Peyer's patch (tissue), 4 donors: ENCODE measurements around the gene MCIDAS. TPM values are rescaled to one million over a fixed set of nuclear protein-coding genes. Genes with fewer than 3 reads are reported as not detected.
A peak's percentile ranks its signal among the peaks of the same experiment; 100 is the strongest.

ENCODE experiments used
- DNase-seq, 3 donors: peaks; one replicate each; pipeline ENCODE4 v3.0.0-alpha.2; 2017 to 2019
- H3K27ac ChIP-seq, 4 donors: fragments of 200-600 bp; sonication (generic); one replicate each; pipeline ENCODE4 v1.5.1; 2016 to 2019
- H3K27me3 ChIP-seq, 2 donors: fragments of 200-600 bp; sonication (generic); one replicate each; pipeline ENCODE4 v1.5.1; 2019
- H3K36me3 ChIP-seq, 3 donors: fragments of 200-600 bp; sonication (generic); one replicate each; pipeline ENCODE4 v1.5.1; 2016 to 2019
- H3K4me1 ChIP-seq, 4 donors: fragments of 200-600 bp; sonication (generic); one replicate each; pipeline ENCODE4 v1.5.1; 2016 to 2019
- H3K4me3 ChIP-seq, 4 donors: fragments of 200-600 bp; sonication (generic); 1 replicate in 3 of 4; 2 replicates in 1 of 4; pipeline ENCODE4 v1.5.1; 2016 to 2019; ENCODE audit warnings: mild to moderate bottlenecking in 1 of 4
- H3K9me3 ChIP-seq, 4 donors: fragments of 200-600 bp; sonication (generic); one replicate each; pipeline ENCODE4 v1.5.1; 2016 to 2019; ENCODE audit warnings: mild to moderate bottlenecking in 1 of 4
- POLR2A ChIP-seq, 2 donors: fragments of 450-650 bp; IDR thresholded peaks; one replicate each; pipeline ENCODE4 v1.5.1; 2017; ENCODE audit warnings: antibody characterized with exemption in 2 of 2, mild to moderate bottlenecking in 2 of 2, moderate library complexity in 2 of 2
- total RNA-seq, 4 donors: library from RNA; depleted of rRNA; stranded (reverse); fragments of >200 nt; gene quantifications; one replicate each; pipeline ENCODE4 v1.1.0, GENCODE V29; 2016
- TF ChIP-seq, protein P1 (sequence below), 6 experiments: fragments of 450-650 bp in 4 of 6; fragments of 200-600 bp in 2 of 6; sonication (generic) in 1 of 6; IDR thresholded peaks; one replicate each; pipeline ENCODE4 v1.5.1; 2017 to 2019; ENCODE audit warnings: antibody characterized with exemption in 6 of 6, mild to moderate bottlenecking in 3 of 6, moderate library complexity in 1 of 6

The MCIDAS gene
- not detected for total RNA-seq

GRCh38 chr5:55226934-55227663 is at the start of gene MCIDAS:
TSS of gene MCIDAS (minus strand) at chr5:55227315. CDS start at chr5:55227138, 177 bp downstream.
- peak in 2 of 3 donors; percentile 67 to 68 for DNase-seq
- H3K36me3 ChIP-seq: no peaks in the 10 kb centered on the region
- no peak within 1 kb of the TSS for H3K27ac ChIP-seq
- no peaks in the 10 kb centered on the region for H3K9me3 ChIP-seq
- peak within 1 kb of the TSS; percentile 15 to 59 (median 48) for H3K4me3 ChIP-seq
- H3K27me3 ChIP-seq: peaks cover 0 to 64% of the 10 kb centered on the region in 2 donors
- H3K4me1 ChIP-seq: peaks cover 3 to 46% (median 19%) of the 10 kb centered on the region in 4 donors
- TF ChIP-seq, protein P1, sequence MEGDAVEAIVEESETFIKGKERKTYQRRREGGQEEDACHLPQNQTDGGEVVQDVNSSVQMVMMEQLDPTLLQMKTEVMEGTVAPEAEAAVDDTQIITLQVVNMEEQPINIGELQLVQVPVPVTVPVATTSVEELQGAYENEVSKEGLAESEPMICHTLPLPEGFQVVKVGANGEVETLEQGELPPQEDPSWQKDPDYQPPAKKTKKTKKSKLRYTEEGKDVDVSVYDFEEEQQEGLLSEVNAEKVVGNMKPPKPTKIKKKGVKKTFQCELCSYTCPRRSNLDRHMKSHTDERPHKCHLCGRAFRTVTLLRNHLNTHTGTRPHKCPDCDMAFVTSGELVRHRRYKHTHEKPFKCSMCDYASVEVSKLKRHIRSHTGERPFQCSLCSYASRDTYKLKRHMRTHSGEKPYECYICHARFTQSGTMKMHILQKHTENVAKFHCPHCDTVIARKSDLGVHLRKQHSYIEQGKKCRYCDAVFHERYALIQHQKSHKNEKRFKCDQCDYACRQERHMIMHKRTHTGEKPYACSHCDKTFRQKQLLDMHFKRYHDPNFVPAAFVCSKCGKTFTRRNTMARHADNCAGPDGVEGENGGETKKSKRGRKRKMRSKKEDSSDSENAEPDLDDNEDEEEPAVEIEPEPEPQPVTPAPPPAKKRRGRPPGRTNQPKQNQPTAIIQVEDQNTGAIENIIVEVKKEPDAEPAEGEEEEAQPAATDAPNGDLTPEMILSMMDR (IDR thresholded peaks at IDR 0.05): peak in 2 of 6 experiments; percentile 7 to 26
- TF ChIP-seq POLR2A (IDR thresholded peaks at IDR 0.05): no peak

DNA sequence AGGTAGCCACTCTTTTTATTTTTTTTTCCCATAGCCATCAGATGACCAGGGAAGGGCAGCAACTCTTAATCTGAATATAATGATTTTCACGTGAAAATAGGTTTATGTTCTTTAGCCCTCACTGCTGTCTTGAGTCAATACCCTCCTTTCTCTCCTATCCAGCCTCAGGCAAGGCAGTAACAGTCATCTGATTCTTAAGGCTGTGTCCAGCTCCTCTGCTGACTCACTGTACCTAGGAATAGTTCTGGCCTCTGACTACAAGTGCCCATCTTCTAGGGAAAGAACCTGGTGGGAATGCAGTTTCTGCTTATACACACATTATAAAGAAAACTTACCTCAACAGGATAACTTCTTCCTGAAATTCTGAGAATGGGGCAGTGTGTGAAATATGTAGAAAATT is 49.7 kb upstream of the MCIDAS start:
- H3K27me3 ChIP-seq: no peaks in the 10 kb centered on the region
- no peak for DNase-seq
- no peak overlapping the region for H3K27ac ChIP-seq
- TF ChIP-seq, protein P1 (IDR thresholded peaks at IDR 0.05): no peak
- no peak for TF ChIP-seq POLR2A (IDR thresholded peaks at IDR 0.05)
- no peaks in the 10 kb centered on the region for H3K4me1 ChIP-seq
- no peak overlapping the region for H3K4me3 ChIP-seq
- peaks cover 0 to 90% (median 0%) of the 10 kb centered on the region in 3 donors for H3K36me3 ChIP-seq
- H3K9me3 ChIP-seq: no peaks in the 10 kb centered on the region

- no peak for DNase-seq
- Histone ChIP-seq H3K4me1 (no peaks in the 10 kb centered on the region), H3K36me3 (peaks cover 0 to 75% (median 0%) of the 10 kb centered on the region in 3 donors), H3K4me3 (no peak overlapping the region), H3K9me3 (no peaks in the 10 kb centered on the region), H3K27me3 (no peaks in the 10 kb centered on the region), H3K27ac (no peak overlapping the region)
- TF ChIP-seq, protein P1 (IDR thresholded peaks at IDR 0.05): no peak
- TF ChIP-seq POLR2A (IDR thresholded peaks at IDR 0.05): no peak
Measured at GRCh38 chr5:55258339-55258738, 31.2 kb upstream of the MCIDAS start.

DNA sequence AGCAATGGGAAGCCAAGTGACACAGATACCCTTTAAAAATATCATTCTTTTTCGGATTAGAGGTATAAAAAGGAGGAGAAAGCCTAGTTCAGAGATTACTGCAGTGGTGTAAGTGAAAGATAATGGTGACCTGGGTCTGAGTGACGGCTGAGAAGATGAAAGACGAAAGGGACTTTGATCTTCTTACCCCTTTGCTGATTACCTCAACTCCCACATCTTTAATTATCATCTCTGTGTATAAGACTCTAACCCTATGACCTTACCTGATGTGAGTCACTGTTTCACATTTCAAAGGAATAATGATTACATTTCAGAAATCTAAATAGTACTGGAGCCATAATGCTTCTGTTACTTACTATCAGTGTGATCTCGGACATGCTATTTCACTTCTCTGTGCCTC is 27.7 kb upstream of the MCIDAS start:
- Histone ChIP-seq H3K36me3 (peaks cover 0 to 47% (median 0%) of the 10 kb centered on the region in 3 donors), H3K27ac (no peak overlapping the region), H3K4me3 (no peak overlapping the region), H3K4me1 (no peaks in the 10 kb centered on the region), H3K27me3 (no peaks in the 10 kb centered on the region), H3K9me3 (no peaks in the 10 kb centered on the region)
- no peak for DNase-seq
- TF ChIP-seq POLR2A (IDR thresholded peaks at IDR 0.05): no peak
- TF ChIP-seq, protein P1 (IDR thresholded peaks at IDR 0.05): no peak

DNA sequence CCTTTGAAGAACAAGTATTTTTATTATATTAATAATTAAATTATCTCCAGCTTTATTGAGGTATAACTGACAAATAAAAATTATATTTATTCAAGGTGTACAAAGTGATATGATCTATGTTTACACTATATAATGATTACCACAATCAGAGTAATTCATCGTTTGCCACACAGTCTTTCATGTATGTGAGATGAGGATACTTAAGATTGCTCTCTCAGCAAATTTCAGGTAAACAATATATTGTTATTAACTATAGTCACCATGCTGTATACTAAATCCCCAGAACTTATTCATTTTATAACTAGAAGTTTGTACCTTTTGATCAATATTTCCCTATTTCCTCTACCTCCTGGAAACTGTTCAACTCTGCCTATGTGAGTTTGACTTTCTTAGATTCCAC is 22.9 kb upstream of the MCIDAS start:
- TF ChIP-seq, protein P1 (IDR thresholded peaks at IDR 0.05): no peak
- TF ChIP-seq POLR2A (IDR thresholded peaks at IDR 0.05): no peak
- Histone ChIP-seq H3K36me3 (peaks cover 0 to 10% (median 0%) of the 10 kb centered on the region in 3 donors), H3K27me3 (no peaks in the 10 kb centered on the region), H3K27ac (no peak overlapping the region), H3K9me3 (peaks cover 0 to 7% (median 2%) of the 10 kb centered on the region in 4 donors), H3K4me1 (no peaks in the 10 kb centered on the region), H3K4me3 (no peak overlapping the region)
- no peak for DNase-seq
